ENCODE data around the gene FGF4.

FGF4 gene

GRCh38 chr11:69775163-69775755 lies at the start of gene FGF4:
FGF4 (minus strand) TSS chr11:69775341; CDS start chr11:69775084, 257 bp downstream.
- no peak for DNase-seq (ENCODE audit: low spot score)

GRCh38 chr11:69823641-69824265 lies 48.6 kb upstream of the FGF4 start:
- no peak for DNase-seq (ENCODE audit: low spot score)

GRCh38 chr11:69822676-69823494 lies 47.7 kb upstream of the FGF4 start:
- no peak for DNase-seq (ENCODE audit: low spot score)

- DNase-seq (ENCODE audit: low spot score): no peak
Observed at GRCh38 chr11:69821511-69822040, 46.4 kb upstream of the FGF4 start.

GRCh38 chr11:69820441-69820840 lies 45.3 kb upstream of the FGF4 start:
- no peak for DNase-seq (ENCODE audit: low spot score)

- DNase-seq (ENCODE audit: low spot score): no peak
Observed at GRCh38 chr11:69819541-69820070, 44.5 kb upstream of the FGF4 start.

- DNase-seq (ENCODE audit: low spot score): no peak
Observed at GRCh38 chr11:69818603-69819441, 43.7 kb upstream of the FGF4 start, which contains the start of gene FGF3. FGF3 (minus strand) TSS chr11:69819416; CDS start chr11:69818933, 483 bp downstream.

- DNase-seq (ENCODE audit: low spot score): no peak
Observed at GRCh38 chr11:69818231-69818602, 43.1 kb upstream of the FGF4 start.

- no peak for DNase-seq (ENCODE audit: low spot score)
Observed at GRCh38 chr11:69817265-69818230, 42.4 kb upstream of the FGF4 start.

- DNase-seq (ENCODE audit: low spot score): no peak
Observed at GRCh38 chr11:69816671-69817070, 41.5 kb upstream of the FGF4 start.

- DNase-seq (ENCODE audit: low spot score): no peak
Observed at GRCh38 chr11:69815973-69816372, 40.8 kb upstream of the FGF4 start.

GRCh38 chr11:69814902-69815301 lies 39.8 kb upstream of the FGF4 start:
- DNase-seq (ENCODE audit: low spot score): no peak

GRCh38 chr11:69814411-69814810 lies 39.3 kb upstream of the FGF4 start:
- no peak for DNase-seq (ENCODE audit: low spot score)

GRCh38 chr11:69813839-69814238 lies 38.7 kb upstream of the FGF4 start:
- DNase-seq (ENCODE audit: low spot score): no peak

GRCh38 chr11:69812946-69813345 lies 37.8 kb upstream of the FGF4 start:
- DNase-seq (ENCODE audit: low spot score): no peak

GRCh38 chr11:69812256-69812655 lies 37.1 kb upstream of the FGF4 start:
- no peak for DNase-seq (ENCODE audit: low spot score)

GRCh38 chr11:69811431-69811830 lies 36.3 kb upstream of the FGF4 start:
- DNase-seq (ENCODE audit: low spot score): no peak

GRCh38 chr11:69810289-69811118 lies 35.4 kb upstream of the FGF4 start:
- no peak for DNase-seq (ENCODE audit: low spot score)

GRCh38 chr11:69808667-69809086 lies 33.5 kb upstream of the FGF4 start:
- peak; percentile 47 for DNase-seq (ENCODE audit: low spot score)
